A673 (cell line): ENCODE results near the gene CACHD1. TPM values are rescaled to one million over a fixed set of nuclear protein-coding genes. Genes with fewer than 3 reads are reported as not detected.

Source experiments
- BruUV-seq: library from RNA; stranded (reverse); fragments of 400-500 nt; replicated peaks from 2 replicates; lab custom pipeline; 2021; lab: Mats Ljungman, UMichigan
- CTCF ChIA-PET: fragments of 300-600 bp; sonication (Branson Sonifier 250); formaldehyde crosslinking; loops from one replicate; lab custom pipeline; 2022; ENCODE audit warnings: antibody characterized with exemption; lab: Charles Lee
- POLR2A ChIA-PET: fragments of 300-600 bp; sonication (Branson Sonifier 250); formaldehyde crosslinking; loops from one replicate; lab custom pipeline; 2022; ENCODE audit warnings: antibody characterized with exemption; ENCODE audit not compliant: low non-redundant PET; lab: Charles Lee
- DNase-seq: peaks from one replicate; pipeline ENCODE4 v3.0.0-alpha.2; 2015; ENCODE audit warnings: low spot score
- H3K27ac ChIP-seq: fragments of 200-600 bp; sonication (generic); 2 replicates; pipeline ENCODE4 v1.5.1; 2016; ENCODE audit warnings: mixed run types, low read depth, mild to moderate bottlenecking, mixed read lengths, antibody characterized with exemption, low read length; ENCODE audit not compliant: poor library complexity, severe bottlenecking
- H3K27me3 ChIP-seq: fragments of 200-600 bp; sonication (generic); replicated peaks from 2 replicates; pipeline ENCODE4 v1.6.1; 2017; ENCODE audit warnings: mixed run types, low read depth, mild to moderate bottlenecking, mixed read lengths, antibody characterized with exemption, low read length; ENCODE audit not compliant: insufficient read depth, poor library complexity
- H3K36me3 ChIP-seq: fragments of 200-600 bp; sonication (generic); 2 replicates; pipeline ENCODE4 v1.6.1; 2016; ENCODE audit warnings: mixed run types, mild to moderate bottlenecking, mixed read lengths, antibody characterized with exemption, low read length; ENCODE audit not compliant: insufficient read depth, poor library complexity, severe bottlenecking
- H3K4me1 ChIP-seq: fragments of 200-600 bp; sonication (generic); 2 replicates; pipeline ENCODE4 v1.6.1; 2017; ENCODE audit warnings: mixed run types, mild to moderate bottlenecking, mixed read lengths, antibody characterized with exemption, low read length; ENCODE audit not compliant: insufficient read depth, poor library complexity, severe bottlenecking
- H3K4me3 ChIP-seq: fragments of 200-600 bp; sonication (generic); 2 replicates; pipeline ENCODE4 v1.5.1; 2016; ENCODE audit warnings: low read depth, mixed run types, mild to moderate bottlenecking, mixed read lengths, low read length; ENCODE audit not compliant: poor library complexity, severe bottlenecking
- H3K9me3 ChIP-seq: fragments of 200-600 bp; sonication (generic); 2 replicates; pipeline ENCODE4 v1.6.1; 2016; ENCODE audit warnings: mixed run types, low read depth, mild to moderate bottlenecking, mixed read lengths, antibody characterized with exemption, low read length; ENCODE audit not compliant: poor library complexity, severe bottlenecking
- EZH2 ChIP-seq: fragments of 200-600 bp; sonication (generic); IDR thresholded peaks from 2 replicates; pipeline ENCODE4 v1.6.1; 2017; ENCODE audit warnings: borderline replicate concordance, low read depth, mild to moderate bottlenecking, mixed read lengths, antibody characterized with exemption, low read length; ENCODE audit not compliant: poor library complexity, severe bottlenecking
- intact Hi-C: fragments of 100-400 bp; cut with micrococcal nuclease; formaldehyde crosslinking; loops from one replicate; pipeline ENCODE4 v1.10.0; 2022; ENCODE audit not compliant: unreplicated experiment
- total RNA-seq: library from RNA; stranded (reverse); gene quantifications from 2 replicates; pipeline ENCODE4 v1.2.3, GENCODE V29; 2021
- TF ChIP-seq, protein P1 (sequence below): fragments of 300-800, 200-600 bp; sonication (generic); conservative IDR thresholded peaks from 2 replicates; pipeline ENCODE4 v1.5.1; 2017; ENCODE audit warnings: low read depth, mild to moderate bottlenecking, antibody characterized with exemption, low read length, moderate library complexity, mixed read lengths

The CACHD1 gene
- total RNA-seq, 1 experiment from 2014 or later = 39.2 TPM

DNA sequence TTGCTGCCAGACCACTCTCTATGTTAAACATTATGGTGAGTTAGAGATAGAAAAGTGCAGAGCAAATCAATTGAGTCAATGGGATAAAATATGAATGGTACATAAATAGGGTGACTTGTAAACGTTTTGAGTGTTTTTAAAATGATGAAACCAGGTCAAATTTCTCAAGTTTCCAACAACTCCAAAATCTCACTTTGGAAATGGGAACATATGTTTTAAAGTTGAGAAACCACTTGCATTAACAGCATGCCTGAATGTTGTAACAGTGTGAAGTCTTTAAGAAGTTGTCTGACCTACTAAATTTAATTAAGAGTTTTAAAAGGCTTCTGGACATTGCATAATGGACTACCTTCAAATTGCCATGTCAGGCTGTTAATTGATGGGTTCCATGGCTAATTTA lies 241.3 kb downstream of the CACHD1 start:
- intact Hi-C loops = no loop called here
- Histone ChIP-seq H3K36me3 (no peaks in the 10 kb centered on the region), H3K4me1 (no peaks in the 10 kb centered on the region), H3K27ac (no peak overlapping the region), H3K27me3 (no peaks in the 10 kb centered on the region), H3K4me3 (no peak overlapping the region), H3K9me3 (no peaks in the 10 kb centered on the region)
- CTCF ChIA-PET = no interaction called here
- BruUV-seq = no TSS peak
- no peak for DNase-seq
- TF ChIP-seq, protein P1, sequence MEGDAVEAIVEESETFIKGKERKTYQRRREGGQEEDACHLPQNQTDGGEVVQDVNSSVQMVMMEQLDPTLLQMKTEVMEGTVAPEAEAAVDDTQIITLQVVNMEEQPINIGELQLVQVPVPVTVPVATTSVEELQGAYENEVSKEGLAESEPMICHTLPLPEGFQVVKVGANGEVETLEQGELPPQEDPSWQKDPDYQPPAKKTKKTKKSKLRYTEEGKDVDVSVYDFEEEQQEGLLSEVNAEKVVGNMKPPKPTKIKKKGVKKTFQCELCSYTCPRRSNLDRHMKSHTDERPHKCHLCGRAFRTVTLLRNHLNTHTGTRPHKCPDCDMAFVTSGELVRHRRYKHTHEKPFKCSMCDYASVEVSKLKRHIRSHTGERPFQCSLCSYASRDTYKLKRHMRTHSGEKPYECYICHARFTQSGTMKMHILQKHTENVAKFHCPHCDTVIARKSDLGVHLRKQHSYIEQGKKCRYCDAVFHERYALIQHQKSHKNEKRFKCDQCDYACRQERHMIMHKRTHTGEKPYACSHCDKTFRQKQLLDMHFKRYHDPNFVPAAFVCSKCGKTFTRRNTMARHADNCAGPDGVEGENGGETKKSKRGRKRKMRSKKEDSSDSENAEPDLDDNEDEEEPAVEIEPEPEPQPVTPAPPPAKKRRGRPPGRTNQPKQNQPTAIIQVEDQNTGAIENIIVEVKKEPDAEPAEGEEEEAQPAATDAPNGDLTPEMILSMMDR = no peak
- TF ChIP-seq EZH2 = no peak
- POLR2A ChIA-PET = no interaction called here

DNA sequence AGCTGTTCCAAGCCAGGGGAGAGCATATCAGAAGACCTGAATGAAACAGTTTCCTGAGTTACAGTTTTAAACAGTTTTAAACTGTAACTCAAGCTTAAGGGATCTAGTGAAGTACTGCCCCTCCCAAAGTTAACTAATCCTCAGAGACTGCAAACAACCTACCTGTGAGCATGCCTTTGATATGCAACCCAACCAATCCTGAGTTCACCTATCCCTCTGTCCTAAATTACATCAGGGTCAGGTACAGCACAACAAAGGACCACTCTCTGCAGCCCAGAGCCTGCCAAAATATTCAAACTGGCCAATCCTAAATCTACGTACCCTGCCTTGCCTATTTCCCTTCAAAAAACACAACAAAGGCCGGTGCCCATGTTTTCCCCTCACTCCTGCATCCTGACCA lies 242.1 kb downstream of the CACHD1 start:
- no TSS peak for BruUV-seq
- no peaks in the 10 kb centered on the region for H3K36me3 ChIP-seq

DNA sequence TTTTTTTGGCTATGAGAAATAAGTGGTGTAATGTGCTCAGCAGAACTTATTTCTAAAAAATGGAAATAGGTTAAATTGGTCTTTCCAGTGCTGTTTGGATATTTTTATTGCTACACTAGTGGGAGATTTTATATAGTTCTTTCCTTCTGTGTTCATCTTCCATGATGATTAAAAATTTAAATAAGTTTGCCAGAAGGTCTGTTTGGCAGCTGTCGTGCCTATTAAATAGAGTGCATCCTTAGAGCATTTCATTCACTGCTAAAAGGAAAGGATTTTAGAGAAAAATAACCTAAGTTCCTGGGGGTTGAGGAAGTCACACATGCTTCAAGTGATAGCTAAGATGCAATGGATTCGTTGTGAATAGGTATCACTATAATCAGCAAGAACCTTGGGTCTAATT lies 245.3 kb downstream of the CACHD1 start:
- ChIA-PET POLR2A (no interaction called here), CTCF (no interaction called here)
- H3K4me1 ChIP-seq = no peaks in the 10 kb centered on the region
- H3K27ac ChIP-seq = no peak overlapping the region
- intact Hi-C loops = no loop called here
- H3K9me3 ChIP-seq = peaks cover 2% of the 10 kb centered on the region
- H3K36me3 ChIP-seq = no peaks in the 10 kb centered on the region
- BruUV-seq = no TSS peak
- no peak for DNase-seq
- H3K27me3 ChIP-seq = no peaks in the 10 kb centered on the region
- no peak for TF ChIP-seq EZH2
- TF ChIP-seq, protein P1 = no peak
- no peak overlapping the region for H3K4me3 ChIP-seq

More for the DNA sequence above, 242.1 kb downstream of the CACHD1 start:
- no peak for DNase-seq
- Histone ChIP-seq H3K27me3 (no peaks in the 10 kb centered on the region), H3K27ac (no peak overlapping the region), H3K9me3 (no peaks in the 10 kb centered on the region), H3K4me3 (no peak overlapping the region), H3K4me1 (no peaks in the 10 kb centered on the region)
- POLR2A ChIA-PET = no interaction called here
- TF ChIP-seq, protein P1 = no peak
- no peak for TF ChIP-seq EZH2
- CTCF ChIA-PET = no interaction called here
- intact Hi-C loops = no loop called here
